Measurements from ENCODE around the gene FCGBP.
"Not testable (repeated sequence)": the region's sequence is repeated elsewhere in the genome, so short reads cannot be mapped to it uniquely, and the experiment has no call there.

Gene FCGBP

GRCh38 chr19:39889872-39890754 is 44.3 kb downstream of the FCGBP start:
- DNase-seq = not testable (repeated sequence)

- not testable (repeated sequence) for DNase-seq
These were observed 46.9 kb downstream of the FCGBP start for GRCh38 chr19:39887456-39887951.

- not testable (repeated sequence) for DNase-seq
These were observed 48.4 kb downstream of the FCGBP start for GRCh38 chr19:39885821-39886554.

GRCh38 chr19:39884721-39885120 is 49.7 kb downstream of the FCGBP start:
- DNase-seq = not testable (repeated sequence)
